ENCODE results near the gene CA7. TPM values are rescaled to one million over a fixed set of nuclear protein-coding genes. Genes with fewer than 3 reads are reported as not detected.
A peak's percentile ranks its signal among the peaks of the same experiment; 100 is the strongest.

CA7 gene
- total RNA-seq, 2 donors from 2014 or later, result not detected

DNA sequence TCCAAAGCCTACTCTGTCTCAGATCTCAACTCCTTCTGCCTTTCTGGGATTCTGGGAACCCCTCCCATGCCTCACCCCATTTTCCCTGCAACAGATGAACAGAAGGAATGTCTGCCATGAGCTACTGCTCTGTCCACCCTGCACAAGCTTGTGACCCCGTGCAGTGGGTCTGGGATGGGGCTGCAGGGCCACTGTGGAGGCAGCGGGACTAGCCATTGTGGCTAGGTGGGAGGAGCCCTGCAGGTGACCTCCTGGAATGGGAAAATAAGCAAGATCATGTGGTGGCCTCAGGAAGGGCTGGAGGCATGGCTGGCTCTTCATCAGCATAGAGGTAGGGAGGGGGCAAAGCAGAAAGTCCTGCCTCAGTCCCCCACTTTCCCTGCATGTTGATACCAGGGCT lies 49.8 kb downstream of the CA7 start:
- Histone ChIP-seq H3K36me3 (ENCODE audit: control insufficient read depth, insufficient read depth, low read length) (peaks cover 5% of the 10 kb centered on the region), H3K9me3 (ENCODE audit: control insufficient read depth, low read length) (no peaks in the 10 kb centered on the region), H3K4me1 (ENCODE audit: control insufficient read depth, insufficient read depth, low read length) (no peaks in the 10 kb centered on the region), H3K27me3 (ENCODE audit: control insufficient read depth, insufficient read depth, low read length, poor library complexity, severe bottlenecking) (no peaks in the 10 kb centered on the region), H3K9ac (ENCODE audit: extremely low read depth, low read length, poor library complexity, severe bottlenecking) (no peak overlapping the region), H3K27ac (ENCODE audit: low read depth, low read length) (no peak overlapping the region), H3K4me3 (ENCODE audit: low read length) (no peak overlapping the region)
- Mint-ChIP-seq H3K9me3 (no peaks in the 10 kb centered on the region), H3K4me3 (no peak overlapping the region), H3K36me3 (ENCODE audit: low read depth) (no peaks in the 10 kb centered on the region), H3K27ac (no peak overlapping the region), H3K4me1 (peaks cover 4% of the 10 kb centered on the region), H3K27me3 (ENCODE audit: insufficient read depth) (no peaks in the 10 kb centered on the region)
- no peak for DNase-seq
- 90 to 100% methylated on average over 1 to 2 of the region's 2 CpGs for WGBS, 2 experiments (ENCODE audit: insufficient coverage in 1 of 2, insufficient read length in 1 of 2)
- TF ChIP-seq CTCF (conservative IDR thresholded peaks at IDR 0.05), result no peak

GRCh38 chr16:66894948-66895688 lies 50.9 kb downstream of the CA7 start:
- H3K4me1 ChIP-seq (ENCODE audit: control insufficient read depth, insufficient read depth, low read length), result peaks cover 6% of the 10 kb centered on the region
- no peaks in the 10 kb centered on the region for H3K9me3 Mint-ChIP-seq
- 71 to 86% methylated on average over 5 to 11 of the region's 11 CpGs for WGBS, 2 experiments (ENCODE audit: insufficient coverage in 1 of 2, insufficient read length in 1 of 2)
- H3K27me3 Mint-ChIP-seq (ENCODE audit: insufficient read depth), result peaks cover under 1% of the 10 kb centered on the region
- H3K4me3 Mint-ChIP-seq, result no peak overlapping the region
- no peak overlapping the region for H3K4me3 ChIP-seq (ENCODE audit: low read length)
- H3K36me3 Mint-ChIP-seq (ENCODE audit: low read depth), result no peaks in the 10 kb centered on the region
- no peak overlapping the region for H3K27ac Mint-ChIP-seq
- TF ChIP-seq CTCF (conservative IDR thresholded peaks at IDR 0.05), result peak; percentile 92
- peaks cover 11% of the 10 kb centered on the region for H3K4me1 Mint-ChIP-seq
- peak; percentile 89 for DNase-seq
- no peak overlapping the region for H3K27ac ChIP-seq (ENCODE audit: low read depth, low read length)
- no peak overlapping the region for H3K9ac ChIP-seq (ENCODE audit: extremely low read depth, low read length, poor library complexity, severe bottlenecking)
- H3K27me3 ChIP-seq (ENCODE audit: control insufficient read depth, insufficient read depth, low read length, poor library complexity, severe bottlenecking), result no peaks in the 10 kb centered on the region
- no peaks in the 10 kb centered on the region for H3K9me3 ChIP-seq (ENCODE audit: control insufficient read depth, low read length)
- peaks cover 5% of the 10 kb centered on the region for H3K36me3 ChIP-seq (ENCODE audit: control insufficient read depth, insufficient read depth, low read length)

GRCh38 chr16:66895689-66895979 lies 51.4 kb downstream of the CA7 start:
- Mint-ChIP-seq H3K27ac (peak overlapping the region; percentile 10), H3K27me3 (ENCODE audit: insufficient read depth) (peaks cover 4% of the 10 kb centered on the region), H3K9me3 (no peaks in the 10 kb centered on the region), H3K4me1 (peaks cover 15% of the 10 kb centered on the region), H3K4me3 (no peak overlapping the region), H3K36me3 (ENCODE audit: low read depth) (no peaks in the 10 kb centered on the region)
- Histone ChIP-seq H3K27me3 (ENCODE audit: control insufficient read depth, insufficient read depth, low read length, poor library complexity, severe bottlenecking) (no peaks in the 10 kb centered on the region), H3K4me3 (ENCODE audit: low read length) (no peak overlapping the region), H3K4me1 (ENCODE audit: control insufficient read depth, insufficient read depth, low read length) (peaks cover 10% of the 10 kb centered on the region), H3K9ac (ENCODE audit: extremely low read depth, low read length, poor library complexity, severe bottlenecking) (no peak overlapping the region), H3K9me3 (ENCODE audit: control insufficient read depth, low read length) (no peaks in the 10 kb centered on the region), H3K36me3 (ENCODE audit: control insufficient read depth, insufficient read depth, low read length) (peaks cover 5% of the 10 kb centered on the region), H3K27ac (ENCODE audit: low read depth, low read length) (no peak overlapping the region)
- no peak for DNase-seq
- no peak for TF ChIP-seq CTCF (conservative IDR thresholded peaks at IDR 0.05)
- WGBS, 2 experiments (ENCODE audit: insufficient coverage in 1 of 2, insufficient read length in 1 of 2), result 94 to 100% methylated on average over 4 to 5 of the region's 5 CpGs

Measured in endodermal cell (in vitro differentiated cells).